Measurements from ENCODE around the gene HCN2.

HCN2 gene

DNA sequence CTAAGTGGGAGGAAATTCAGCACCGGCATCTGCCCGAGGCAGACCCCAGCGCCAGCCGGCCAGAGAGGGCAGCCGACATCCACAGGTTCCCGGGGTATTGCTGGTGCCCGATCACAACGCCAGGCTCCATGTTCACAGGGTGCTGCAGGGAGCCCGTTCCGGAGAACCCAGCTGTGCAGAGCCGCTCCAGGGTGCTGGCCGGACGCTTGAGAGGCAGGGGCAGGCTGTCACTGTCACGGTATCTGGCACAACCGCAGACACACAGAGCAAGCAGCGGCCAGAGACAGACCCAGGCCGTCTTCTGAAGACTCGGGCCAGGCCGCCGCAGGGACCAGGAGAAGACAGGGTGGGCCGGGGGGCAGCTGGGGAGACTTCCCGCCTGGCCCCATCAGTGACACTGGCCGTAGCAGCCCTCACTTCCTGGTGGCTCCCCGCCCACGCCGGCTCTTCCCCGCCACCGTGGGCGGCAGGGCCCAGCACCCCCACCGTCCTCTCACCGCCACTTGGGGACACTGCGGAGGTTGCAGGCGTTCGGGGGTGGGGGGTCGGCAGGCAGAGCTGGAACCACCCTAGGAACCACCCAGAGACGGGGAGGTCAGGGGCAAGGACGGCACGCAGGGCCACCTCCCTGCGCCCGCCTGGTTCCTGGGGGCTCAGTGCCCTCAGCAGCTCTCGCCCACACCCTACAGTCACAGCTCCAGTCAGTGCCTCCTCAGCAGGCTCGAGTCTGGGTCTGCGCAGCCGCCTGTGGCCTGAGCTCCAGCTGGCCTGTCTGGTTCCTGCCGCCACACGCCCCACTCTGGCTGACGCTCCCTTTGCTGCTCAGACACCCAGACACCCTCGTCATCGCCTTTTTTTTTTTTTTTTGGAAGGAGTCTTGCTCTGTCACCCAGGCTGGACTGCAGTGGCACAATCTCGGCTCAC, 69.5 kb downstream of the HCN2 start:
- DNase-seq: no peak

GRCh38 chr19:660793-661426, 71.2 kb downstream of the HCN2 start:
- no peak for DNase-seq

DNA sequence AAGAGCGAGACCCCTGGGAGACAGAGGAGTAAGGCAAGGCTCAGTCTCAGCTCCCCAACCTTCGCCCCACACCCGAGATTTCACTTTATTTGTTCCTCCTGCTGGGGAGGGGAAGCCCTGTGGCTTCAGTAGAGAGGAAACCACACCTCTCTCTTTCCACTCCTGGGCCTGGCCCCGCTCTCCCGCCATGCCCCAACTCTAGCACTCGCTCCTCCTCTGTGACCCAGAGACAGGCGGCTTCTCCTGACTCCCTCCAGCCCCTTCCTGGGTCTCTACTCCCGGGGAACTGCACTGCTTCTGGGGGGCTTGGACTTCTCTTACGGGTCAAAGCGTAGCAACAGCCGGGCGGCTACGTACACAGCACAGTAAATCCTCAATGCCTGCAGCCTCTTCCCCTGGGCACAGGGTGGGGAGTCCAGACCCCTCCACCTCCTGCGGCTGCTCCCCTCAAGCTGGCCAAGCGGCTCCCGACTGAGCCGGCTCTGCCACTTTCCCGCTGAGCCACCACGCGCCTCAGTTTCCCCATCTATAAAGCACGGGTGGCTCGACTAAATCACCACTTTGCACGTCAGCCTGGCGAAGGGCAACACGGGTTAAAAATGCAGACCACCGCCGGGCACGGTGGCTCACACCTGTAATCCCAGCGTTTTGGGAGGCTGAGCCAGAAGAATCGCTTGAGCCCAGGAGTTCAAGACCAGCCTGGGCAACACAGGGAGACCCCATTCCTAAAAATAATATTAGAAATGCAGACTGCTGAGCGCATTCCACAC, 71.9 kb downstream of the HCN2 start:
- no peak for DNase-seq

DNA sequence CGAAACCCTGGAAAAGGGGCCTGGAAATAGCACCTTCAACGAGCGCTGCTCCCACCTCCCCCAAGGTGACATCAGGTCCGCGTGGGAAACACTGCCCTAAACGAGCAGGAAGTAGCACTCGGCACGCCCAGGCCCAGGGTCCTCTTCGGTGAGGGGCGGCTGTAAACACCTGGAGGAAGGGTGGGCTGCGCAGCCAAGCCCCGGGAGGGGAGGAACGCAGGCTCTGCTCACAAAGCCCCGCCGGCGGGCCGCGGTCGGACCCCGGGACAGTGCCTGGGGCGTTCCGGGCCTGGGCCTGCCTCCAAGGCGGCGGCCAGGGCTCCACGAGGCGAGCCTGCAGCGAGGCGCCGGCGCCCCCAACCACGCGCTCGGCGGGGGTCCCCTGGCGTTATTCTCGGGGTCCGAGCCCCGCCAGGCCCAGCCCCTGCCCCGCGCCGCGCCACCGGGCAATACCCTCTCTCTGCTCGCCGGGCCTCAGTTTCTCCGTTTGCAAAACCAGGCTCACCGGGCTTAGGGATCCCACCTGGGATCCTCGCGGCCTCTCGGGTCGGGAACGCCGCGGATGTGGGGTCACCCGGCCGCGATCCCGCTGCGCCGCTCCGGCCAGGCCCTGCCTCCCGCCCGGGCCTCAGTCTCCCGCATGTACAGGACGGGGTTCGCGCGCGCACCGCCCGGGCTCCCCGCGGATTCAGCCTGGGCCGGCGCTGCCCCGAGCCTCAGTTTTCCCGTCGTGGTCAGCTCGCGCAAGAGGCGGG, 72.7 kb downstream of the HCN2 start:
- DNase-seq: no peak

GRCh38 chr19:662962-663681, 73.4 kb downstream of the HCN2 start, which contains the start of gene RNF126:
Gene RNF126, minus strand, starts transcription at chr19:663214. Its CDS starts 93 bp downstream, at chr19:663121.
- DNase-seq: peak; percentile 80

- no peak for DNase-seq
These were observed 74.0 kb downstream of the HCN2 start for GRCh38 chr19:663682-664117.

GRCh38 chr19:664913-665443, 75.3 kb downstream of the HCN2 start:
- no peak for DNase-seq
